ENCODE measurements around the gene WBP1.

The WBP1 gene

DNA sequence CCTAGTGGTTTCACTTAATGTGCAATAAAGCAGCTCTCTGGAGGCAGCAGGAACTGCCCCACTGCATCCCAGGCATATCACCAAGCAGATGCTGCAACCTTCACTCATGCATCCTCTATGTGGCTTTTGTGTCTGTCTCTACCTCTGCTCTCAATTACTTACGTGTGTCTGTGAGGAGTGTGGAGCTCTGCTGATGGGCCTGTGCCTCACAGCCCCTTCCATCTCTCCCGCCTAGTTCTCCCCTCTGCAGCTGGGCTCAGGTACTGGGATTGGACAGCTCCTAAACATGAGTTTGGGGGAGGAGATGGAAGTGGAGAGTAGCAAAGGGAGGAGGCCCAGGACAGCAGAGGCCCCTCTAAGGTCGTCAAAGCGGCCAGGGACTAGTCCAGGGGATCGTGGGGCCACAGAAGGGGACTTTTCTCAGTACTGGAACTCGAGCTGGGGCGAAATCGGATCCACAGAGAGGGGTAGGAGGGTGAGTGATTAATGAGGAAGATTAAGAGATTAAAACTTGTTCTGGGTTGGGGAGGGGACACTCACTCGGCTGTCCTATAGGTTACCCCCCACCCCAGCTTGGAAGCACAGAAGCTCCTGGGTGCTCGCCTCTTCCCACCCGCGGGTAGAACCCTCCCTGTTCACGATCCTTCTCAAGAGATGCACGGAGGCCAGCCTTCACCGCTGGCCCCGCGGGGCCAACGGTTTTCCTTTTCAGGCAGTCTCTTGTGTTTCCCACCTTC, 43.3 kb downstream of the WBP1 start:
- no peak for TF ChIP-seq CTCF (IDR thresholded peaks at IDR 0.05)

- no peak for TF ChIP-seq CTCF (IDR thresholded peaks at IDR 0.05)
Observed at GRCh38 chr2:74502147-74502719, 44.0 kb downstream of the WBP1 start.

DNA sequence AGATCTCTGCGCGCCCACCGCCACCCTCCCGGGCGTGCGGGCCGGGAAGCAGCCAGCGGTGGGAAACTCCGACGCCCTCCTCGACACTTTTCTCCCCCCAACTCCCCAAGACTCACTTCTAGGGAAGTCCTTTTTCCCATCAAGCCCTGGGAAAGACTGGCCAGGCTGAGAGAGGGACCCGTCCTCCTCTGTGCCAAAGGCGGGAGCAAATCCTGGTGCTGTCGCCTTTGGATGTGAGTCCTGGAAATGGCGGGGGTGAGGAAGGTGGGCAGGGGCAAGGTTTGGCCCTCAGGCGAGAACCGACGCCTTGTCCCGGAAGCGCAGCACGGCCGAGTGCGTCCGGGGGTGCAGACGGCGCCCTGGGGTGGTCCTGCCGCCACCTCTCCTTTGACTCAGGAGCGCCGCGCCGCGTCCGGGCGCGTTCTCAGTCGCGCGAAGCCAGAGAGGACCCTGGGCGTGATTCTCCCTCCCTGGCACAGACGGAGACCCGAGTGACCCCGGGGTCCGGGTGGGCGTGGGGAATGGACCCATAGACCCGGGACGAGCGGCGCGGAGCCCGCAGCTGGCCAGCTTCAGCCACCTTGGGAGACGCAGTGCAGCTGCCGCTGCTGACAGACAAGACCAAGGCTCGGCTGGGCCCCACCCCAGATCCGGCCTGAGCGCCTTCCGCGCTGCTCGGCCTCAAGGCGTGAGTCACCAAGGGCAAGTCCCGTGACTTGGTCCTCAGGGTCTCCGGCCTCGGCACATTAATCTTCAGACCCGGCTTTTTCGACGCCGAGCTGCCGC, 44.7 kb downstream of the WBP1 start:
- no peak for TF ChIP-seq CTCF (IDR thresholded peaks at IDR 0.05)

DNA sequence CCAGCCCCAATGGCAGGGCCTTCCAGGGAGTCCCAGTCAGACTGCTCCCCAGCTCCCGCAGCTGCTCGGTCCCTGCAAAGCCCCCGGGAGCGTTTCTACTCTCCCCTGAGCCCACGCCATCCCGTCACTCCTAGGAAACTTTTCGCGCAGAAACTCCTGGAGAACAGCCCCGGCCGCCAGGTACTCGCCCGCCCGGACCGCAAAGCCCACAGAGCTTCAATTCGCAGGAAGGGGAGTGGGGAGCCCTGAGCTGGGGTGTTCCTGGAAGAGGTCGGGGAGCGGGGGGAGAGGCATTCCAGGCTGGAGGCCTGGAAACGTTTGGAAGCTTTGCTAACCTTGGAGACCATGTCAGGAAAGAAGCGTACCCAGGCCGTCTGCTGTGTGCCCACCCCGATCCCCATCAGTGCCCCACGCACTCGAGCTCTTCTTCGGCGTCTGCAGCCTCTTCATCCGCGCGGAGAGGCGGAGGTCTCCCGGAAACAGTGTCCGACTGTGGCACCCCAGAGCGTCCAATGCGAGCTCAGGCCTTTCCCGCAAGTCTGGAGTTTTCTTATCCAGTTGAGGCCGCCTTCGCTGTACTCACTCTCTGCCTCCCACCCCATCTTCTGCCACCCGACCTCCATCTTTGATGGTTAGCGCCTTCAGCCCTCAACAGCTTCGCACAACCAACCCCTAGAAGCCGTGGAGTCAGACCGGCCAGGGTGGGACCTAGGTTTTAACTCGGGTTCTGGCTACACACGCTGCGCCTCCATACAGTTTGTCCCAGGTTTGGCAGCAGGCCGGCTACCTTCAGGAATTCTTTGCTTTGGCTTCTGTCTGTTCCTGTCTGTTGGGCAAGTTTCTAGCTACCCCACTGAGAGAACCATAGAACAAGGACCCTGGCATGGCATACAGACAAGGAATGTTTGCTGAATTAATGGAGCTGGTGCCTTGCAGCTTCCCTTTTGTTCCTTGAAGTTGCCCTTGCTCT, 45.6 kb downstream of the WBP1 start:
- no peak for TF ChIP-seq CTCF (IDR thresholded peaks at IDR 0.05)

DNA sequence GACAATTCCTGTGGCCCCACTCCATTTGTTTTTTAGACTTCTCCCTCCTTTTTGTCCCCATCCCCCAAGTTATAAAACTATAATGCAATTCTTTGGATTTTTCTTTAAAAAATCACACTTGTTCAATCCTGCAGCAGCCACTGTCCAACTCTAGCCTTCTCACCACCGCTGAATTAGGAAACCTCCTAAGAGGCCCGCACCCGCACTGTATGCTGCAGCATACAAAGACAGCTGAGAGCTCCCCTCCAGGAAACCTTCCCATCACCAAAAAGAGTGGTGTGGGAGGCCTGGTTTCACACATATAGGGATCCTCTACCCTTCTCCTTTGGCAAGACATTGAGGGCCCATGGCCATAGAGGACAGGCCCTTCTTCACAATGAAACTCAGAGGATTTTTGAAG, 46.4 kb downstream of the WBP1 start:
- no peak for TF ChIP-seq CTCF (IDR thresholded peaks at IDR 0.05)

DNA sequence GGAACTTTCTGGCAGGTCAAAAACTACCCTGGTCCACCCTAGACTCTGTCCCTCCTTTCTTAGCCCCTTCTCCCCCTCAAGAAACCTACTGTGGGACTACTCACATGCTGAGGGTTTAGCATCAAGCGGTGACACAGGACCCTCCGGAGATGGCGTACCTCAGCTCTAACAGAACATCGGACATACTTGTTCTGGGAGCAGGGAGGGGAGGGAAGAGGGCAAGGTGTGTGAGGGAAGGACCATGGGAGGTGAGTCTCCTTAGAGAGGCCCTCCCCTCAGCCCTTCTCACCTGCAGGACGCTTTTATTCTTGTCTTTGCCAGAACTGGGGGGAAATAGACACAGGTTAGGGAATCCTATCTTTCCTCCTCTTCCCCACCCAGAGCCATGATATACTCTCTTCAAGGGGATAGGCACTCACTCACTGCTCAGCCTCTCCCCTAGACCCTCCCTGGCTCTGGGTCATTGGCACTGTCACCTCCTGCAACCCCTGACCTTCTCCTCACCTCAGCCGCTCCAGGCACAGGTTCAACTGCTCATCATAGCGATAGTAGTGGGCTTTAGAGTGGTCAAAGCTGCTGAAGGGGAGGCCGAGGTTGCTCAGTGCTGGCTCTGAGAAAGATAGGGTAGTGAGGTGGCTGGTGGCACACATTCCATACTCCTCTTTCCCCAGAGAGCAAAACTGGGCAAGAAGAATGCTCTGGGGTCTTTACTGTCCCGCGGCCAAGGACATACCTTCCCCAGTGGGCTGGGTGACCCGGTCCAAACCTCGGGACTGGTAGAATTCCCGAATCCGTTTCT, 47.4 kb downstream of the WBP1 start:
- no peak for TF ChIP-seq CTCF (IDR thresholded peaks at IDR 0.05)

All from LNCAP (cell line).